ENCODE results near the gene POM121L2.

GRCh38 chr6:27260369-27260768 lies 51.7 kb downstream of the POM121L2 start:
- TF ChIP-seq SP1 (IDR thresholded peaks at IDR 0.05) (no peak), ZBTB33 (IDR thresholded peaks at IDR 0.05) (no peak), CTCF (IDR thresholded peaks at IDR 0.05; ENCODE audit: low read depth, low read length, missing input control) (no peak), FOXA1 (IDR thresholded peaks at IDR 0.05) (no peak), EGR1 (IDR thresholded peaks at IDR 0.05; ENCODE audit: low read depth in 2 of 2) (no peak)
- TF ChIP-seq, protein P1, sequence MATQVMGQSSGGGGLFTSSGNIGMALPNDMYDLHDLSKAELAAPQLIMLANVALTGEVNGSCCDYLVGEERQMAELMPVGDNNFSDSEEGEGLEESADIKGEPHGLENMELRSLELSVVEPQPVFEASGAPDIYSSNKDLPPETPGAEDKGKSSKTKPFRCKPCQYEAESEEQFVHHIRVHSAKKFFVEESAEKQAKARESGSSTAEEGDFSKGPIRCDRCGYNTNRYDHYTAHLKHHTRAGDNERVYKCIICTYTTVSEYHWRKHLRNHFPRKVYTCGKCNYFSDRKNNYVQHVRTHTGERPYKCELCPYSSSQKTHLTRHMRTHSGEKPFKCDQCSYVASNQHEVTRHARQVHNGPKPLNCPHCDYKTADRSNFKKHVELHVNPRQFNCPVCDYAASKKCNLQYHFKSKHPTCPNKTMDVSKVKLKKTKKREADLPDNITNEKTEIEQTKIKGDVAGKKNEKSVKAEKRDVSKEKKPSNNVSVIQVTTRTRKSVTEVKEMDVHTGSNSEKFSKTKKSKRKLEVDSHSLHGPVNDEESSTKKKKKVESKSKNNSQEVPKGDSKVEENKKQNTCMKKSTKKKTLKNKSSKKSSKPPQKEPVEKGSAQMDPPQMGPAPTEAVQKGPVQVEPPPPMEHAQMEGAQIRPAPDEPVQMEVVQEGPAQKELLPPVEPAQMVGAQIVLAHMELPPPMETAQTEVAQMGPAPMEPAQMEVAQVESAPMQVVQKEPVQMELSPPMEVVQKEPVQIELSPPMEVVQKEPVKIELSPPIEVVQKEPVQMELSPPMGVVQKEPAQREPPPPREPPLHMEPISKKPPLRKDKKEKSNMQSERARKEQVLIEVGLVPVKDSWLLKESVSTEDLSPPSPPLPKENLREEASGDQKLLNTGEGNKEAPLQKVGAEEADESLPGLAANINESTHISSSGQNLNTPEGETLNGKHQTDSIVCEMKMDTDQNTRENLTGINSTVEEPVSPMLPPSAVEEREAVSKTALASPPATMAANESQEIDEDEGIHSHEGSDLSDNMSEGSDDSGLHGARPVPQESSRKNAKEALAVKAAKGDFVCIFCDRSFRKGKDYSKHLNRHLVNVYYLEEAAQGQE (IDR thresholded peaks at IDR 0.05): no peak
